ENCODE measurements around the gene CNN3. TPM values are rescaled to one million over a fixed set of nuclear protein-coding genes. Genes with fewer than 3 reads are reported as not detected.

The CNN3 gene
- total and polyA plus RNA-seq, 2 donors (not counting 3 experiments of a cell fraction or from before 2014, with no cell fraction given) = 174 to 392 TPM

DNA sequence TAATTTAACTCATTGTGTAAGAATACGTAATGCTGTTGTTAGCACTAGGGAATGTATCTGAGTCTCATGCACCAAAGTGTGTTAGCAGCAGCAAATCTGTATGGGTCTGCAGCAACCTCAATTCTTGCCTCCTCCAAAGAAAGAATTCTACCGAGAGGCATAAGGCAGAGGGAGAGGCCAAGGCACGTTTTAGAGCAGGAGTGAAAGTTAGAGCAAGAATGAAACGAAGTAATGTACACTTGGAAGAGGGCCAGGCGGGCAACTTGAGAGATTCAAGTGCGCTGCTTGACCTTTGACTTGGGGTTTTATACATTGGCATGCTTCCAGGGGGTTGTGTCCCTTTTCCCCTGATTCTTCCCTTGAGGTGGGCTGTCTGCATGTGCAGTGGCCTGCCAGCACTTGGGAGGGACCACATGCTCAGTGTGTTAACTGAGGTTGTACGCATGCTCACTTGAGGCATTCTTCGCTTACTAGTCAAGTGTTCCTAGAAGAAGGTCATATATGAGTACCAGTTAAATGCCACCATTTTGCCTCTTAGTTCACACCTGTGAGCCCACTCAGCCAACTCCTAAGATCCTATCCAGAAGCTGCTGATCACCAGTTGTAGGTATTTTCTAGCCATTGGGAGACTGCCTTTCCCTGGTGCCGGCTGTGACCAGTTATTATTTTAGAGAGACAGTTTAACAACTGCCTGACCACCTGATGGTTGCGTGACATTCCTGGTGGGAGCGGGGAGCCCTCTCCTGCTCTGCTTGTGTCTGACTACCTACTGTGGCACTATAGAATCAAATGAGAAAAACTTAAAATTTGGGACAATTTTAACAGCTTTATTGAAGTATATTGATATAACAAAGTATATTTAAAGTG lies 2.7 kb upstream of the CNN3 start:
- Histone ChIP-seq H3K9me1 (replicated peaks; ENCODE audit: control insufficient read depth, extremely low read depth, insufficient read depth, low read length) (no peaks in the 10 kb centered on the region), H3K4me1 (ENCODE audit: control insufficient read depth, extremely low read depth, insufficient read depth, low read length) (peaks cover 30% of the 10 kb centered on the region), H3K9me3 (replicated peaks; ENCODE audit: control insufficient read depth, insufficient read depth, low read length) (no peaks in the 10 kb centered on the region), H3K9ac (replicated peaks; ENCODE audit: extremely low read depth, insufficient read depth, low read length) (no peak overlapping the region), H3K4me2 (ENCODE audit: insufficient read depth, low read length) (no peak overlapping the region), H3K4me3 (replicated peaks in 1 of 3; ENCODE audit: insufficient read depth in 1 of 3, low read depth in 1 of 3, low read length in 3 of 3) (no peak overlapping the region), H2AFZ (ENCODE audit: low read depth, low read length) (no peak overlapping the region), H3K27ac (ENCODE audit: insufficient read depth, low read depth, low read length) (no peak overlapping the region), H4K20me1 (replicated peaks; ENCODE audit: control insufficient read depth, extremely low read depth, insufficient read depth, low read length) (no peaks in the 10 kb centered on the region), H3K36me3 (ENCODE audit: control insufficient read depth in 2 of 2, extremely low read depth in 1 of 2, insufficient read depth in 2 of 2, low read length in 2 of 2) (no peaks in the 10 kb centered on the region), H3K79me2 (ENCODE audit: control insufficient read depth, insufficient read depth, low read length) (peaks cover 19% of the 10 kb centered on the region), H3K27me3 (ENCODE audit: control insufficient read depth in 2 of 2, insufficient read depth in 2 of 2, low read length in 2 of 2) (no peaks in the 10 kb centered on the region)
- intact Hi-C loops (cut with micrococcal nuclease) = loop anchor here (5.0 kb wide), 1 partner anchor 122 kb away; no protein-coding TSS in a partner anchor
- dilution Hi-C loops (cut with MboI; ENCODE audit: extremely low pct_ligation_motif_present, low sequenced_read_pairs) = no loop called here
- DNase-seq (ENCODE audit: low read depth, low spot score) = no peak
- TF ChIP-seq POLR2AphosphoS5 (IDR thresholded peaks at IDR 0.05; ENCODE audit: insufficient read depth, low read depth, low read length) (no peak), FOS (IDR thresholded peaks at IDR 0.05; ENCODE audit: borderline replicate concordance, insufficient read depth, low read length) (no peak), EZH2 (IDR thresholded peaks at IDR 0.05; ENCODE audit: borderline replicate concordance, low read depth, low read length, severe bottlenecking) (no peak), CTCF (IDR thresholded peaks at IDR 0.05; ENCODE audit: extremely low read depth in 1 of 2, insufficient read depth in 1 of 2, low read depth in 1 of 2, low read length in 2 of 2) (no peak), MYC (IDR thresholded peaks at IDR 0.05; ENCODE audit: low read depth, low read length) (no peak), JUN (IDR thresholded peaks at IDR 0.05; ENCODE audit: borderline replicate concordance, insufficient read depth, insufficient read length, low read depth) (no peak)
- TF ChIP-seq, protein P1, sequence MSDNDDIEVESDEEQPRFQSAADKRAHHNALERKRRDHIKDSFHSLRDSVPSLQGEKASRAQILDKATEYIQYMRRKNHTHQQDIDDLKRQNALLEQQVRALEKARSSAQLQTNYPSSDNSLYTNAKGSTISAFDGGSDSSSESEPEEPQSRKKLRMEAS (IDR thresholded peaks at IDR 0.05; ENCODE audit: insufficient read depth, insufficient read length) = no peak
- no TSS peak for BruUV-seq (replicated peaks)
- no peak for FAIRE-seq
- ChIA-PET CTCF (interaction anchor here (2.9 kb wide), 1 partner anchor 111 kb away, joined by 42 read pairs; no protein-coding TSS in a partner anchor), POLR2A (no interaction called here)

All from endothelial cell of umbilical vein (primary cell).